ENCODE results near the gene ANXA7.
"Not testable (repeated sequence)": the region's sequence is repeated elsewhere in the genome, so short reads cannot be mapped to it uniquely, and the experiment has no call there.

The ANXA7 gene

DNA sequence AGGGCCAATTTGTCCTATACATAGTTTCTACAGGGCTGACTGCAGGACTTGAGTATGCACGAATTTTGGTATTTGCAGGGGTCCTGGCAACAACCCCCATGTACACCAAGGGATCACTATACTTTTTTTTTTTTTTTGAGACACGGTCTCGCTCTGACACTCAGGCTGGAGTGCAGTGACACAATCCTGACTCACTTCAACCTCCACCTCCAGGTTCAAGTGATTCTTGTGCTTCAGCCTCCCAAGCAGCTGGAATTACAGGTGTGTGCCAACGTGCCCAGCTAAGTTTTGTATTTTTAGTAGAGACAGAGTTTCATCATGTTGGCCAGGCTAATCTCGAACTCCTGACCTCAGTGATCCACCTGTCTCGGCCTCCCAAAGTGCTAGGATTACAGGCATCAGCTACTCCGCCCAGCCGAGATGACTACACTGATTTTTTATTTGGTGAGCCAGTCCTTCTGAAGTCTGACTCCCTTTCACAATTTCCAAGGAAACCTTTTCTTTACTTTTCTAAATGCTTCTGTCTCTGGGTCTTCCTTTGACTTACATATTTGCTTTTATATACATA lies 75.0 kb downstream of the ANXA7 start:
- no peak for DNase-seq (ENCODE audit: extremely low read depth, low read depth)
- TF ChIP-seq, protein P1, sequence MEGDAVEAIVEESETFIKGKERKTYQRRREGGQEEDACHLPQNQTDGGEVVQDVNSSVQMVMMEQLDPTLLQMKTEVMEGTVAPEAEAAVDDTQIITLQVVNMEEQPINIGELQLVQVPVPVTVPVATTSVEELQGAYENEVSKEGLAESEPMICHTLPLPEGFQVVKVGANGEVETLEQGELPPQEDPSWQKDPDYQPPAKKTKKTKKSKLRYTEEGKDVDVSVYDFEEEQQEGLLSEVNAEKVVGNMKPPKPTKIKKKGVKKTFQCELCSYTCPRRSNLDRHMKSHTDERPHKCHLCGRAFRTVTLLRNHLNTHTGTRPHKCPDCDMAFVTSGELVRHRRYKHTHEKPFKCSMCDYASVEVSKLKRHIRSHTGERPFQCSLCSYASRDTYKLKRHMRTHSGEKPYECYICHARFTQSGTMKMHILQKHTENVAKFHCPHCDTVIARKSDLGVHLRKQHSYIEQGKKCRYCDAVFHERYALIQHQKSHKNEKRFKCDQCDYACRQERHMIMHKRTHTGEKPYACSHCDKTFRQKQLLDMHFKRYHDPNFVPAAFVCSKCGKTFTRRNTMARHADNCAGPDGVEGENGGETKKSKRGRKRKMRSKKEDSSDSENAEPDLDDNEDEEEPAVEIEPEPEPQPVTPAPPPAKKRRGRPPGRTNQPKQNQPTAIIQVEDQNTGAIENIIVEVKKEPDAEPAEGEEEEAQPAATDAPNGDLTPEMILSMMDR (IDR thresholded peaks at IDR 0.05; ENCODE audit: low read depth, low read length): no peak

DNA sequence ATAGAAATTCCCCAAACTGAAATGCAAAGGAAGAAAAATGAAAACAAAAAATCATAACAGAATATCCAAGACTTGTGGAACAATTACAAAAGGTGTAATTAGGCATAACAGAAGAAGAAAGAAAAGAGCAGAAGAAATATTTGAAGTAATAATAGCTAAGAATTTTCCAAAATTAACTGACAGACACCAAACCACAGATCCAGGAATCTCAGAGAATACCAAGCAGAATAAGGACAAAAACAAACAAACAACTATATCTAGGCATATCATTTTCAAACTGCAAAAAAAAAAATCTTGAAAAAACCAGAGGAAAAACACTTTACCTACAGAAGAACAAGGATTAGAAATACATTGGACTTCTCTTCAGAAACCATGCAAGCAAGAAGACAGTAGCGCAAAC lies 80.7 kb downstream of the ANXA7 start:
- TF ChIP-seq, protein P1 (IDR thresholded peaks at IDR 0.05; ENCODE audit: low read depth, low read length): no peak
- no peak for DNase-seq (ENCODE audit: extremely low read depth, low read depth)

DNA sequence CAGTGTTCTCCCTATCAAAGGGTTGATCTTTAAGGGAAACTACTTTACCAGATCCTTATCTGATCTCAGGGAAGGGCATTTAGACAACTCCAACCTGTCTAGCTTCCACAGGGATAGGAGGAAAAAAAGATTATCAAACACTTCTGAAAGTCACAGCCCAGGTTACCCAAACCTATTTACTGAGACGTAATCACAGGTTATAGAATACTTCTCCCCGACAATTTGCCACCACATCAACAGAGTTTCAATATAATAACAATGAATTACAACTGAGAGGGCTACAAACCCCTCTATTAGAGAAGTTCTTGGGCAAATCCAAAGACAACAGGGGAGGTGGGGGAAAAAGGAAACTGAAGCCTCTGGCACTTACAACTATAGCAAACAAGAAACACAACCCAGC lies 81.5 kb downstream of the ANXA7 start:
- TF ChIP-seq, protein P1 (IDR thresholded peaks at IDR 0.05; ENCODE audit: low read depth, low read length): no peak
- no peak for DNase-seq (ENCODE audit: extremely low read depth, low read depth)

DNA sequence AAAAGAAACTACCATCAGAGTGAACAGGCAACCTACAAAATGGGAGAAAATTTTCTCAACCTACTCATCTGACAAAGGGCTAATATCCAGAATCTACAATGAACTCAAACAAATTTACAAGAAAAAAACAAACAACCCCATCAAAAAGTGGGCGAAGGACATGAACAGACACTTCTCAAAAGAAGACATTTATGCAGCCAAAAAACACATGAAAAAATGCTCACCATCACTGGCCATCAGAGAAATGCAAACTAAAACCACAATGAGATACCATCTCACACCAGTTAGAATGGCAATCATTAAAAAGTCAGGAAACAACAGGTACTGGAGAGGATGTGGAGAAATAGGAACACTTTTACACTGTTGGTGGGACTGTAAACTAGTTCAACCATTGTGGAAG lies 85.3 kb downstream of the ANXA7 start:
- DNase-seq (ENCODE audit: extremely low read depth, low read depth): not testable (repeated sequence)

DNA sequence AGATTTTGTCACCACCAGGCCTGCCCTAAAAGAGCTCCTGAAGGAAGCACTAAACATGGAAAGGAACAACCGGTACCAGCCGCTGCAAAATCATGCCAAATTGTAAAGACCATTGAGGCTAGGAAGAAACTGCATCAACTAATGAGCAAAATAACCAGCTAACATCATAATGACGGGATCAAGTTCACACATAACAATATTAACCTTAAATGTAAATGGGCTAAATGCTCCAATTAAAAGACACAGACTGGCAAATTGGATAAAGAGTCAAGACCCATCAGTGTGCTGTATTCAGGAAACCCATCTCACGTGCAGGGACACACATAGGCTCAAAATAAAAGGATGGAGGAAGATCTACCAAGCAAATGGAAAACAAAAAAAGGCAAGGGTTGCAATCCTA lies 88.6 kb downstream of the ANXA7 start:
- not testable (repeated sequence) for DNase-seq (ENCODE audit: extremely low read depth, low read depth)

Measured in AG09319 (cell line).